HTR-8/SVneo (cell line): ENCODE data around the gene LRRN2.
"Not testable (repeated sequence)": the region's sequence is repeated elsewhere in the genome, so short reads cannot be mapped to it uniquely, and the experiment has no call there.

Experiments used
- DNase-seq: peaks from one replicate; pipeline ENCODE4 v3.0.0; 2011; ENCODE audit warnings: low spot score, mixed read lengths; ENCODE audit not compliant: insufficient read length
- FAIRE-seq: peaks from 2 replicates; lab custom pipeline; 2011; peaks lifted over from hg19 to GRCh38; lab: Jason Lieb, UNC

LRRN2 gene

DNA sequence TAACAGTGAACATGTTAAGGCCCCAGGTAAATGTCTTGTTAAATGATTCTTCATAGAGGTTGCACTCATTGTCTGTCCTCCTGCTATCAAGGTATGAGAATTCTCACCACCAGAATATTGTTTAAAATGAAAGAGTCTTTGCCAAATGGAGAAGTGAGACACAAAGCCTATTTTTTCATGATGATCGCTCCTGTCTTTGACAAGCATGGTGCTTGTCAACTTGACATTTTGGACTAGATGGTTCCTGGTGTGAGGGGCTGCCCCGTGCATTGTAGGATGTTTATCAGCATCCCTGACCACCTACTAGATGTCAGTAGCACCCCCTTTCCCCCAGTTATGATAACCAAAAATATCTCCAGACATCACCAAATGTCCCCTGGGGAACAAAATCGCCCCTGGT is 103.8 kb downstream of the LRRN2 start:
- FAIRE-seq, result no peak
- no peak for DNase-seq

DNA sequence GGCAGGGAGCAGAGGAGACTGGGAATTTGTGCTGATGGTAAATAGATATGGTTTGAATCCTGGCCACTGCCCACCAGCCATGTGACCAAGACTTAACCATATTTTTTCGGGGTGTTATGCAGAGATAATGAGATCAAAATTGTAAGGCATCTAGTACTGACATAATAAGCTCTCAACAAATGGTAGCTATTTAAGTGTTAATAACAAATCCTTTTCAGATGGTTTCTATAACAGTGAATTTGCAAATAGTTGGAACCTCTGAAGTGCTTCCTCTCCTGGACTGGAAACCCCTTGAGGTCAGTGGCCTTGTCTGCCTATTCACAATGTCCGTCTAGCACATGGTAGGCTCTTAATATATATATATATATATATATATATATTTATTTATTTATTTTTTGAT is 104.7 kb downstream of the LRRN2 start:
- no peak for FAIRE-seq

DNA sequence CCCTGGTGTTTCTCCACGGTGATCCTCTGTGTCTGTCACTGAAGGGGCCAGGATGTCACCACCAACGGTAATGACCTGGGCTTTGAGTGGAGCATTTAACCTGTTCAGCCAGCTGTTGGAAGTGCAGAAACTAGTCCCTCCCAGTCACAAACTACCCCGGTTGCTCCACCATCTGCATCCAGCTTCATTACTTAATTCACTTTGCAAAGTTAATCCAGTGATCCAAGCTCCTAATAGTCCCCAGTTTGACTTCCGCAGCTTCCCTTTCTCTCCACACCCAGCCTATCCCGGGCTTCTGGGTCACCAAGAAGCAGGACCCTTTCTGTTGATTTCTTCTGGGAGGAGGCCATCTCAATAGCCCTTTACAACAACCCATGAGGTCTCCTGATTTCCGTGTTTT is 105.9 kb downstream of the LRRN2 start:
- no peak for FAIRE-seq
- no peak for DNase-seq

More for the DNA sequence above, 104.7 kb downstream of the LRRN2 start:
- DNase-seq, result no peak

- FAIRE-seq (no peak), DNase-seq (no peak)
Observed at GRCh38 chr1:204578867-204579664, 106.5 kb downstream of the LRRN2 start.

GRCh38 chr1:204577794-204578478 is 107.6 kb downstream of the LRRN2 start:
- FAIRE-seq (no peak), DNase-seq (no peak)

GRCh38 chr1:204576422-204576821 is 109.1 kb downstream of the LRRN2 start:
- FAIRE-seq (no peak), DNase-seq (no peak)

GRCh38 chr1:204575221-204576190 is 110.0 kb downstream of the LRRN2 start:
- FAIRE-seq, result no peak
- no peak for DNase-seq

DNA sequence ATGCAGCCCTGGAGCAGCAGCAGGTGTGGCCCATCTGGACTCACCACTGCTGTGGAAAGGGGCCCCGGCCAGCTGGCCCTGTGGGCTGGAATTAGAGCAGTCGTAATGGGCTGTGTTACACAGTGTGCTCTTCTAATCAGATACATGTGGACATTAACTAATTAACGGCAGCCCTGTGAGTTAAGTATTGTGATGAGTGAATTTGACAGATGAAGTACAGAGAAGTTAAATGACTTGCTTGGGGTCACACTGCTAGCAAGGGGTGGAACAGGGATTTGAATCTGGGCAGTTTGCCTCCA is 110.7 kb downstream of the LRRN2 start:
- FAIRE-seq, result no peak
- DNase-seq, result no peak

- FAIRE-seq, result no peak
Observed at GRCh38 chr1:204574016-204574864, 111.3 kb downstream of the LRRN2 start.

GRCh38 chr1:204572923-204573922 is 112.3 kb downstream of the LRRN2 start:
- no peak for DNase-seq
- FAIRE-seq, result no peak

More at GRCh38 chr1:204574016-204574864, 111.3 kb downstream of the LRRN2 start:
- no peak for DNase-seq

DNA sequence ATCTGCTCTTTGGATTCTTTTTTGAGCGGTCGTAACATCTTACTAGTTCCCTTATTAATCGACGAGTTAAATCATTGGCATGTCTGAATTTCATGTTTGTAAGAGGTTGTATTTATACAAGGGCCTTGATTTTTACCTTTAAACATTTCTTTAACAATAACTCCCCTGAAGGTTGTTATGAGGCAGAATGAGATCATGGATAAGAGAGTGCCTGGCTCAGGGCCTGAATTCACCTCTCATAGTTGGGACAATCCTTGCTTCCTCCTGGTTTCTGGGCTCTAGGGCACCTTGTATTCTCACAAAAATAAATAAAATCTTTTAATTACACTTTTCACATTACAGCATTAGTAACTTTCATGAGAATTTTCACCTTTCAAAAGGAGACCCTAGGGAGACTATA is 113.9 kb downstream of the LRRN2 start:
- no peak for FAIRE-seq

DNA sequence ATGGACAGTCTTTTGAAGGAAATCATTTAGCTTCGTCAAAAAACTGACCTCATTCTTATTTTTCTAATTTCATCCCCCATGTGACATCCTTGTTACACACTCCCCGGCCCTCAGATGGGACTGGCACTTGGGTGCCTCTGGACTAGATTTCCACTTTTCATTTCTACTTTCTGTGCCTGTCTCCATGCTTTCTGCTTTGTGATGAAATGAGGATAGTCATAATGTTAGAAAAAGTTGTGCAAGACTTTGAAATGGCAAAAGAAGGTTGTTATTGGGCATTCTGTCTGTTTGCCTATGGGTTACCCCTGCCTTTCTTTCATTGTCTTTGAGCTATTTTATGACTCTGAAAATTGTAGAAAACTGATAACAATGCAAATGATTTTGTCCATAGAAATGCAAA is 114.4 kb downstream of the LRRN2 start:
- no peak for DNase-seq

More for the DNA sequence above, 113.9 kb downstream of the LRRN2 start:
- DNase-seq, result no peak

DNA sequence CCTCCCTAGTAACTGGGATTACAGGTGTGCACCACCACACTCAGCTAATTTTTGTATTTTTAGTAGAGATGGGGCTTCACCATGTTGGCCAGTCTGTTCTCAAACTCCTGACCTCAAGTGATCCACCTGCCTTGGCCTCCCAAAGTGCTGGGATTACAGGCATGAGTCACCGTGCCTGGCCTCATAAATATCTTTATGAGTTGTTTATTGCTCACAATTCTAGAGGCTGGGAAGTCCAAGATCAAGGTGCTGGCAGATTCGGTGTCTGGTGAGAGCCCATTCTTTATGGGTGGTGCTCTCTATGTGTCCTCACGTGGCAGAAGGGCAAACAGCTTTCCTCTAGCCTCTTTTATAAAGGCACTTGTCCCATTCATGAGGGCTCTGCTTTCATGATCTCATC is 115.5 kb downstream of the LRRN2 start:
- not testable (repeated sequence) for FAIRE-seq, DNase-seq

More for the DNA sequence above, 114.4 kb downstream of the LRRN2 start:
- FAIRE-seq, result no peak

DNA sequence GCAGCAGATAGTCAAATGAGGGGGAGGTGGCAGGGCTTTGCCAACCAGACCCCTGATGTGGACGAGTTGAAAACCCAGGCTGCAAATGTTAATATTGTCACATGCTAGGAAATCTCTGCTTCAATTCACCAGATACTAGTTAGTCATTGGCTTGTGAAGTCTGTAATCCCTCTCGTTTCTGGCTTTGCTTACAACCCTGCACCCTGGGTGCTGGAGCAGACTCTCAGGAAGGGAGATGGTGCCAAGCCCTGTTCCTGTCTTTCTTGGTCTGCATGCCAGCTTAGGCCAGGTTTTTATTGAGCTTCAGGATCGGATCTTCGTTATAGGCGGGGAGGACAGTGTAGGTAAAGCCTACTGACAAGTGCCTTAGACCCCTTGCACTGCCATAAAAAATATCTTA is 116.1 kb downstream of the LRRN2 start:
- FAIRE-seq (no peak), DNase-seq (no peak)

GRCh38 chr1:204568576-204569315 is 116.8 kb downstream of the LRRN2 start:
- FAIRE-seq, result no peak
- DNase-seq, result no peak
